WTC11 (cell line): ENCODE results near the gene SLC44A3. TPM values are rescaled to one million over a fixed set of nuclear protein-coding genes. Genes with fewer than 3 reads are reported as not detected.

ENCODE experiments used
- ATAC-seq: fragments of 200-7000 bp; cut with Tn5 transposase; 2 replicates; pipeline ENCODE4 v1.10.0; 2021; ENCODE audit warnings: mild to moderate bottlenecking, moderate library complexity
- CTCF ChIA-PET: fragments of 300-600 bp; sonication (Branson Sonifier 250); formaldehyde crosslinking; loops from one replicate; lab custom pipeline; 2021; ENCODE audit warnings: antibody characterized with exemption; lab: Charles Lee
- POLR2A ChIA-PET: fragments of 350-600 bp; sonication (Branson Sonifier 250); formaldehyde crosslinking; loops from one replicate; lab custom pipeline; 2021; ENCODE audit warnings: antibody characterized with exemption; lab: Charles Lee
- DNase-seq: peaks from one replicate; pipeline ENCODE4 v3.0.0; 2021; ENCODE audit warnings: low spot score
- H3K27ac Mint-ChIP-seq: 2 replicates; pipeline ENCODE4 v1.8.0; 2021; ENCODE audit warnings: mixed read lengths
- H3K27me3 Mint-ChIP-seq: 2 replicates; pipeline ENCODE4 v1.8.0; 2021; ENCODE audit warnings: low read depth, mild to moderate bottlenecking, moderate library complexity, mixed read lengths
- H3K36me3 Mint-ChIP-seq: 2 replicates; pipeline ENCODE4 v1.8.0; 2021; ENCODE audit warnings: mixed read lengths
- H3K4me1 Mint-ChIP-seq: 2 replicates; pipeline ENCODE4 v1.8.0; 2022; ENCODE audit warnings: mixed read lengths
- H3K4me3 Mint-ChIP-seq: 2 replicates; pipeline ENCODE4 v1.8.0; 2021; ENCODE audit warnings: mild to moderate bottlenecking, moderate library complexity, mixed read lengths
- H3K9me3 Mint-ChIP-seq: 2 replicates; pipeline ENCODE4 v1.8.0; 2021; ENCODE audit warnings: mixed read lengths
- ATF1 ChIP-seq: sonication (generic); formaldehyde crosslinking; IDR thresholded peaks from 2 replicates; pipeline ENCODE4 v1.8.1; 2023; ENCODE audit warnings: mild to moderate bottlenecking, moderate library complexity, missing genetic modification reagents
- ESRRA ChIP-seq: sonication (generic); formaldehyde crosslinking; IDR thresholded peaks from 2 replicates; pipeline ENCODE4 v1.8.1; 2022; ENCODE audit warnings: mild to moderate bottlenecking, missing genetic modification reagents, borderline replicate concordance
- NFATC4 ChIP-seq: fragments of 250-450 bp; sonication (Bioruptor Pico); IDR thresholded peaks from 2 replicates; pipeline ENCODE4 v1.9.0; 2021; ENCODE audit warnings: mild to moderate bottlenecking
- NFE2L1 ChIP-seq: sonication (generic); formaldehyde crosslinking; IDR thresholded peaks from 2 replicates; pipeline ENCODE4 v1.8.1; 2023; ENCODE audit warnings: missing genetic modification reagents
- NR2C2 ChIP-seq: sonication (generic); formaldehyde crosslinking; IDR thresholded peaks from 2 replicates; pipeline ENCODE4 v1.8.0; 2022; ENCODE audit warnings: mild to moderate bottlenecking, missing genetic modification reagents
- OVOL2 ChIP-seq: fragments of 250-450 bp; sonication (Bioruptor Pico); IDR thresholded peaks from 2 replicates; pipeline ENCODE4 v1.9.0; 2021; ENCODE audit warnings: mild to moderate bottlenecking, borderline replicate concordance
- RELA ChIP-seq: sonication (generic); formaldehyde crosslinking; IDR thresholded peaks from 2 replicates; pipeline ENCODE4 v1.8.1; 2022; ENCODE audit warnings: missing genetic modification reagents, mild to moderate bottlenecking, borderline replicate concordance
- TEAD1 ChIP-seq: sonication (generic); formaldehyde crosslinking; IDR thresholded peaks from 2 replicates; pipeline ENCODE4 v1.8.0; 2022; ENCODE audit warnings: mild to moderate bottlenecking, missing genetic modification reagents
- ZNF396 ChIP-seq: fragments of 250-450 bp; sonication (Bioruptor Pico); IDR thresholded peaks from 2 replicates; pipeline ENCODE4 v1.8.0; 2021; ENCODE audit warnings: mild to moderate bottlenecking, moderate library complexity, borderline replicate concordance
- total RNA-seq: library from RNA; stranded (reverse); gene quantifications from 3 replicates; pipeline ENCODE4 v1.2.3, GENCODE V29; 2021
- TF ChIP-seq, protein P1 (sequence below): fragments of 200-600 bp; IDR thresholded peaks from 2 replicates; pipeline ENCODE4 v1.8.0; 2022; ENCODE audit warnings: antibody characterized with exemption
- TF ChIP-seq, protein P2 (sequence below): sonication (generic); formaldehyde crosslinking; IDR thresholded peaks from 2 replicates; pipeline ENCODE4 v1.8.0; 2022; ENCODE audit warnings: mild to moderate bottlenecking, missing genetic modification reagents
- TF ChIP-seq, protein P3 (sequence below): sonication (generic); formaldehyde crosslinking; IDR thresholded peaks from 2 replicates; pipeline ENCODE4 v1.8.0; 2023; ENCODE audit warnings: missing genetic modification reagents
- TF ChIP-seq, protein P4 (sequence below): fragments of 250-450 bp; sonication (Bioruptor Pico); IDR thresholded peaks from 2 replicates; pipeline ENCODE4 v1.9.0; 2021; ENCODE audit warnings: mild to moderate bottlenecking, borderline replicate concordance
- TF ChIP-seq, protein P5 (sequence below): fragments of 250-450 bp; sonication (Bioruptor Pico); conservative IDR thresholded peaks from 2 replicates; pipeline ENCODE4 v1.9.0; 2021; ENCODE audit warnings: mild to moderate bottlenecking
- TF ChIP-seq, protein P6 (sequence below): sonication (generic); formaldehyde crosslinking; IDR thresholded peaks from 2 replicates; pipeline ENCODE4 v1.8.0; 2022; ENCODE audit warnings: mild to moderate bottlenecking, missing genetic modification reagents

The SLC44A3 gene
- total RNA-seq, 1 experiment from 2014 or later, result 4.7 TPM

DNA sequence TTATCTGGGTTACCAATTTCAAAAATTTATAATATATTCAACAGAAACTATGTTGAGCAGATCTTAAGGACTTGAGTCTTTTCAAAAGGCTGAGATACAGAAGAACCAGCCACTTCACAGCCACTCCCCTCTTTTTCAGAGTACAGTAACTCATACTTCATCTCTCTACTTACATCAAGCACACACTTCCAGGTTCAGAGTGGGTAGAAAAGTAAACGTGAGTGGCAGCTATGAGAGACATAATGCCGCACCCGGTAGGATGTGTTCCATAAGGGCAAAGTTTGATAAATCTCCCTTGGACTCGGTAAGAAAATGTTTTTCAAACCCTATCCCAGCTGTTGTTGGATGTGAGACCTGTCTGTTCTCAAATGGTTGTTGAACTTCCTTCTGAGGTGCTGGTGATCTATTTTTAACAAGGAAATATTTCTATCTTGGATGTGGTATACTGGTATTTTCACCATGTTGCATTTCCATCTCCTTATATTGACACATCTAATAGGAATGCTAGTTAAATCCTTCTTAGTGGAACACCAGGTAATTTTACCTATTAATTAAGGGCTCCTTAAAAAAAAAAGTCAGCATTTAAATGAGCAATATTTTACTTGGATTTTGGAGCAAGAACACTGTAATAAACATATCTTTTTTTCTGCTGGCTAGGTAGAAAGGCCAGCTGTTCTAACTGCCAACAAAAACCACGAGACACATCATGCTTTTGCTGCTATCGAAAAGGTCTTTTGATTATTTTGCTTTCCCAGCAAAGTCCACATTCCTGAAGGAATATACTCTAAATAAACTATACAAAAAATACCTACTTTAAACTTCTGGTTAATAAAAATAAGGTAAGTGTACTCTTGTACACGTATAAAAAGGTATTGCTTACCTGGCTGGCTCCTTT, 78.6 kb downstream of the SLC44A3 start:
- ATAC-seq, result no peak
- no peak for DNase-seq
- no peak overlapping the region for H3K27ac Mint-ChIP-seq

More for the DNA sequence above, 78.6 kb downstream of the SLC44A3 start:
- Mint-ChIP-seq H3K9me3 (no peaks in the 10 kb centered on the region), H3K4me1 (peaks cover 14% of the 10 kb centered on the region), H3K27me3 (peaks cover 3% of the 10 kb centered on the region; the same call in 1 of the 2 replicates)
- CTCF ChIA-PET, result interaction anchor here (1.4 kb wide), 2 partner anchors 44 to 145 kb away, joined by 4 to 6 read pairs; no protein-coding TSS in a partner anchor
- TF ChIP-seq OVOL2 (CRISPR knock-in tag), result no peak
- no peak for TF ChIP-seq NFATC4 (CRISPR knock-in tag)
- no peak for TF ChIP-seq NFE2L1
- no peak for TF ChIP-seq RELA (CRISPR knock-in tag)
- no peak for TF ChIP-seq ATF1 (CRISPR knock-in tag)
- TF ChIP-seq, protein P1, sequence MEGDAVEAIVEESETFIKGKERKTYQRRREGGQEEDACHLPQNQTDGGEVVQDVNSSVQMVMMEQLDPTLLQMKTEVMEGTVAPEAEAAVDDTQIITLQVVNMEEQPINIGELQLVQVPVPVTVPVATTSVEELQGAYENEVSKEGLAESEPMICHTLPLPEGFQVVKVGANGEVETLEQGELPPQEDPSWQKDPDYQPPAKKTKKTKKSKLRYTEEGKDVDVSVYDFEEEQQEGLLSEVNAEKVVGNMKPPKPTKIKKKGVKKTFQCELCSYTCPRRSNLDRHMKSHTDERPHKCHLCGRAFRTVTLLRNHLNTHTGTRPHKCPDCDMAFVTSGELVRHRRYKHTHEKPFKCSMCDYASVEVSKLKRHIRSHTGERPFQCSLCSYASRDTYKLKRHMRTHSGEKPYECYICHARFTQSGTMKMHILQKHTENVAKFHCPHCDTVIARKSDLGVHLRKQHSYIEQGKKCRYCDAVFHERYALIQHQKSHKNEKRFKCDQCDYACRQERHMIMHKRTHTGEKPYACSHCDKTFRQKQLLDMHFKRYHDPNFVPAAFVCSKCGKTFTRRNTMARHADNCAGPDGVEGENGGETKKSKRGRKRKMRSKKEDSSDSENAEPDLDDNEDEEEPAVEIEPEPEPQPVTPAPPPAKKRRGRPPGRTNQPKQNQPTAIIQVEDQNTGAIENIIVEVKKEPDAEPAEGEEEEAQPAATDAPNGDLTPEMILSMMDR, result no peak
- TF ChIP-seq ZNF396, result no peak
- TF ChIP-seq, protein P2, sequence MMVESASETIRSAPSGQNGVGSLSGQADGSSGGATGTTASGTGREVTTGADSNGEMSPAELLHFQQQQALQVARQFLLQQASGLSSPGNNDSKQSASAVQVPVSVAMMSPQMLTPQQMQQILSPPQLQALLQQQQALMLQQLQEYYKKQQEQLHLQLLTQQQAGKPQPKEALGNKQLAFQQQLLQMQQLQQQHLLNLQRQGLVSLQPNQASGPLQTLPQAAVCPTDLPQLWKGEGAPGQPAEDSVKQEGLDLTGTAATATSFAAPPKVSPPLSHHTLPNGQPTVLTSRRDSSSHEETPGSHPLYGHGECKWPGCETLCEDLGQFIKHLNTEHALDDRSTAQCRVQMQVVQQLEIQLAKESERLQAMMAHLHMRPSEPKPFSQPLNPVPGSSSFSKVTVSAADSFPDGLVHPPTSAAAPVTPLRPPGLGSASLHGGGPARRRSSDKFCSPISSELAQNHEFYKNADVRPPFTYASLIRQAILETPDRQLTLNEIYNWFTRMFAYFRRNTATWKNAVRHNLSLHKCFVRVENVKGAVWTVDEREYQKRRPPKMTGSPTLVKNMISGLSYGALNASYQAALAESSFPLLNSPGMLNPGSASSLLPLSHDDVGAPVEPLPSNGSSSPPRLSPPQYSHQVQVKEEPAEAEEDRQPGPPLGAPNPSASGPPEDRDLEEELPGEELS (CRISPR knock-in tag), result no peak
- TF ChIP-seq, protein P3, sequence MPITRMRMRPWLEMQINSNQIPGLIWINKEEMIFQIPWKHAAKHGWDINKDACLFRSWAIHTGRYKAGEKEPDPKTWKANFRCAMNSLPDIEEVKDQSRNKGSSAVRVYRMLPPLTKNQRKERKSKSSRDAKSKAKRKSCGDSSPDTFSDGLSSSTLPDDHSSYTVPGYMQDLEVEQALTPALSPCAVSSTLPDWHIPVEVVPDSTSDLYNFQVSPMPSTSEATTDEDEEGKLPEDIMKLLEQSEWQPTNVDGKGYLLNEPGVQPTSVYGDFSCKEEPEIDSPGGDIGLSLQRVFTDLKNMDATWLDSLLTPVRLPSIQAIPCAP (CRISPR knock-in tag), result no peak
- TF ChIP-seq, protein P4, sequence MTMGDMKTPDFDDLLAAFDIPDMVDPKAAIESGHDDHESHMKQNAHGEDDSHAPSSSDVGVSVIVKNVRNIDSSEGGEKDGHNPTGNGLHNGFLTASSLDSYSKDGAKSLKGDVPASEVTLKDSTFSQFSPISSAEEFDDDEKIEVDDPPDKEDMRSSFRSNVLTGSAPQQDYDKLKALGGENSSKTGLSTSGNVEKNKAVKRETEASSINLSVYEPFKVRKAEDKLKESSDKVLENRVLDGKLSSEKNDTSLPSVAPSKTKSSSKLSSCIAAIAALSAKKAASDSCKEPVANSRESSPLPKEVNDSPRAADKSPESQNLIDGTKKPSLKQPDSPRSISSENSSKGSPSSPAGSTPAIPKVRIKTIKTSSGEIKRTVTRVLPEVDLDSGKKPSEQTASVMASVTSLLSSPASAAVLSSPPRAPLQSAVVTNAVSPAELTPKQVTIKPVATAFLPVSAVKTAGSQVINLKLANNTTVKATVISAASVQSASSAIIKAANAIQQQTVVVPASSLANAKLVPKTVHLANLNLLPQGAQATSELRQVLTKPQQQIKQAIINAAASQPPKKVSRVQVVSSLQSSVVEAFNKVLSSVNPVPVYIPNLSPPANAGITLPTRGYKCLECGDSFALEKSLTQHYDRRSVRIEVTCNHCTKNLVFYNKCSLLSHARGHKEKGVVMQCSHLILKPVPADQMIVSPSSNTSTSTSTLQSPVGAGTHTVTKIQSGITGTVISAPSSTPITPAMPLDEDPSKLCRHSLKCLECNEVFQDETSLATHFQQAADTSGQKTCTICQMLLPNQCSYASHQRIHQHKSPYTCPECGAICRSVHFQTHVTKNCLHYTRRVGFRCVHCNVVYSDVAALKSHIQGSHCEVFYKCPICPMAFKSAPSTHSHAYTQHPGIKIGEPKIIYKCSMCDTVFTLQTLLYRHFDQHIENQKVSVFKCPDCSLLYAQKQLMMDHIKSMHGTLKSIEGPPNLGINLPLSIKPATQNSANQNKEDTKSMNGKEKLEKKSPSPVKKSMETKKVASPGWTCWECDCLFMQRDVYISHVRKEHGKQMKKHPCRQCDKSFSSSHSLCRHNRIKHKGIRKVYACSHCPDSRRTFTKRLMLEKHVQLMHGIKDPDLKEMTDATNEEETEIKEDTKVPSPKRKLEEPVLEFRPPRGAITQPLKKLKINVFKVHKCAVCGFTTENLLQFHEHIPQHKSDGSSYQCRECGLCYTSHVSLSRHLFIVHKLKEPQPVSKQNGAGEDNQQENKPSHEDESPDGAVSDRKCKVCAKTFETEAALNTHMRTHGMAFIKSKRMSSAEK, result no peak
- TF ChIP-seq, protein P5, sequence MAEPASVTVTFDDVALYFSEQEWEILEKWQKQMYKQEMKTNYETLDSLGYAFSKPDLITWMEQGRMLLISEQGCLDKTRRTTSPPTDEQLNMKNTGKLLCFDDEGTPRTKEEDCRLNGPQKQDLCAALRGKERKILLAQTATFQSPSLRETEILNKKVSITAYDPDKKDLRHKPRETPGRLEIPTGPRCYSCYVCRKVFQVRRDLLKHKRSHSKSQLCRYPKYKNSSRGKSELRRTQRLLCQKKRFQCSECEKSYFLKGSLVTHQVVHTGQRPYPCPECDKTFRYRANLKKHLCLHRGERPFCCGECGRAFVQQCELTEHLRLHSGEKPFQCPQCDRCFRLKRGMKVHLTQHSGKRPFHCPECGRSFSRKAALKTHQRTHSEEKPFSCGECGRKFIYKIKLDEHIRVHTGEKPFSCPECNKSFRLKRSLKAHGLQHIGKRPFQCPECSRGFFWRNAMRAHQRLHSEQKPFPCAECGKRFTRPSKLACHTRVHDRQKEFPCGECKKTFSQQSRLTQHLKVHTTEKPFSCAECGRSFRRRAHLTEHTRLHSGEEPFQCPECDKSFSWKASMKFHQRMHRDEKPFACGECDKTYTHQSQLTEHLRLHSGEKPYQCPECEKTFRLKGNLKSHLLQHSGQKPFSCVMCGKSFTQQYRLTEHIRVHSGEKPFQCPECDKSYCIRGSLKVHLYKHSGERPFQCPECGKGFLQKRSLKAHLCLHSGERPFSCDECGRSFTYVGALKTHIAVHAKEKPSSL, result no peak
- TF ChIP-seq TEAD1 (CRISPR knock-in tag), result no peak
- TF ChIP-seq ESRRA (CRISPR knock-in tag), result no peak
- TF ChIP-seq, protein P6, sequence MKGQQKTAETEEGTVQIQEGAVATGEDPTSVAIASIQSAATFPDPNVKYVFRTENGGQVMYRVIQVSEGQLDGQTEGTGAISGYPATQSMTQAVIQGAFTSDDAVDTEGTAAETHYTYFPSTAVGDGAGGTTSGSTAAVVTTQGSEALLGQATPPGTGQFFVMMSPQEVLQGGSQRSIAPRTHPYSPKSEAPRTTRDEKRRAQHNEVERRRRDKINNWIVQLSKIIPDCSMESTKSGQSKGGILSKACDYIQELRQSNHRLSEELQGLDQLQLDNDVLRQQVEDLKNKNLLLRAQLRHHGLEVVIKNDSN (CRISPR knock-in tag), result no peak
- no peak for TF ChIP-seq NR2C2
- TF ChIP-seq, all 79 proteins: peak for 0
- POLR2A ChIA-PET, result interaction anchor here (0.5 kb wide), 1 partner anchor 10 kb away, joined by 4 read pairs; no protein-coding TSS in a partner anchor
- H3K4me3 Mint-ChIP-seq, result no peak overlapping the region
- peaks cover 68% of the 10 kb centered on the region for H3K36me3 Mint-ChIP-seq
